HG03442 (cell line): Measurements from ENCODE around the gene ATP13A4.

Experiments used
- ATAC-seq: cut with Tn5 transposase; IDR thresholded peaks from one replicate; pipeline ENCODE4 v1.9.1; 2021; ENCODE audit warnings: mild to moderate bottlenecking, moderate library complexity; ENCODE audit not compliant: unreplicated experiment

Gene ATP13A4

GRCh38 chr3:193407688-193408087, 147.0 kb downstream of the ATP13A4 start:
- ATAC-seq, result no peak

GRCh38 chr3:193407112-193407511, 147.6 kb downstream of the ATP13A4 start:
- no peak for ATAC-seq

GRCh38 chr3:193403307-193403706, 151.4 kb downstream of the ATP13A4 start:
- no peak for ATAC-seq

DNA sequence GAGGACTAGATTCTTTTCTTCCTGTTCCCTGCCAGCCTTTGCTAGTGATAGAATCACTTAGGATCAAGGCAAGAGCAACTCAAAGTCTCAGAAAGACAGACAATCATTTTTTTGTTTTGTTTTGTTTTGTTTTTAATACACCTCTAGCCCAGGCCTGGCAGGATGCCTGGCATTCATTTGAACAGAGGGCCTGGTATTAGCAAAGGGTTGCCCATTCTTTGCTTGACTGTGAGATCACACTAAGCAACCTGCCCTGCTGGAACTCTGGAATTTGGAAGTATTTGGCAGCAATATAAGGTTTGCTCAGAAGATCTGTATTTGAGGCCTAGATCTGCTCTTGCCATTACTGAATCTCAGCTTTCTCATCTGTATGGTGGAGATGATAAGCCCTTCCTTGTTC, 154.4 kb downstream of the ATP13A4 start:
- ATAC-seq, result no peak

DNA sequence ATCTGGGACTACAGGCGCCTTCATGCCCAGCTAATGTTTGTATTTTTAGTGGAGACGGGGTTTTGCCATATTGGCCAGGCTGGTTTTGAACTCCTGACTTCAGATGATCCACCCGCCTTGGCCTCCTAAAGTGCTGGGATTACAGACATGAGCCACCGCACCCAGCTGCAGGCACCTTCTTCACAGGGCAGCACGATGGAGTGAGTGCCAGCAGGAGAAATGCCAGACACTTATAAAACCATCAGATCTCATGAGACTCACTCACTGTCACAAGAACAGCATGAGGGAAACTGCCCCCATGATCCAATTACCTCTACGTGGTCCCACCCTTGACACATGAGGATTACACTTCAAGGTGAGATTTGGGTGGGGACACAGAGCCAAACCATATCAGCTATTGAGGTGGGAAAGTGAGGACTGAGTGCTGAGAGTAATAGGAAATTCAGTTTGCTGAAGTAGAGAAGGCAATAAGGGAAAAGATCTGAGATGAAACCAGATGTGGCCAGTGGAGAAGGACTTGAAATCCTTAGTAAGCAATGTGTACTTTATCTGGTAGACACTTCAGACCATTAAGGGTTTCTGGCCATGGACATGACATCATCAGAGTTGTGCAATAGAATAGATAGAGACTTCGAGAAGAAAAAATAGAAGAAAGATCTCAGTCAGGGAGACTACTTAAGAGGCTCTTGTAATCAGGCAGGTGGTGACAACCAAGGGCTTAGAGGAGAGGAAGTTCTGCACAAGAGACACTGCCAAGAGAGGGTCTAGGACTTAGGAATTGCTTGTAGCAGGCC, 158.0 kb downstream of the ATP13A4 start:
- no peak for ATAC-seq

GRCh38 chr3:193391902-193392301, 162.8 kb downstream of the ATP13A4 start:
- ATAC-seq, result no peak

DNA sequence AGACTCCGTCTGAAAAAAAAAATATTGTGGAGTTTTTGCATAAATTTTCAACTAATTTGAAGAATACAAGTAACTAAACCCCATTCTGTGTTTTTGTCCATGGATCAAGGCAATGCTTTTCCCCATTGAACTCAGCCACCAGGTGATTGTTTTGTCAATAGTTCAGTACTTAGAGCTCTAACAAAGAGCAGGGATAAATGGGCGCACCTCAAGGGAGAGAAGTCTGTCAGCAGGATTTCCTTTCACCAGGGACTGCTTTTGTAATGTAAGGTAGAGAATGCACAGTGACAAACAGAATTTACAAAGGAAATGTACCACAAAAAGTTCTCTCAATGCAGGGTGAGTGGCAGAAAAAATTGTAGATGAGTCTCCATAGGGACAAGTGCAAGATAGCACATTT, 165.4 kb downstream of the ATP13A4 start:
- ATAC-seq, result no peak

GRCh38 chr3:193388361-193388760, 166.3 kb downstream of the ATP13A4 start:
- ATAC-seq, result no peak

- ATAC-seq, result no peak
Observed at GRCh38 chr3:193387596-193387995, 167.1 kb downstream of the ATP13A4 start.

GRCh38 chr3:193378706-193379105, 176.0 kb downstream of the ATP13A4 start, which contains the start of gene ATP13A5:
ATP13A5 (minus strand) TSS chr3:193378753; CDS start chr3:193378725, 28 bp downstream.
- no peak for ATAC-seq

DNA sequence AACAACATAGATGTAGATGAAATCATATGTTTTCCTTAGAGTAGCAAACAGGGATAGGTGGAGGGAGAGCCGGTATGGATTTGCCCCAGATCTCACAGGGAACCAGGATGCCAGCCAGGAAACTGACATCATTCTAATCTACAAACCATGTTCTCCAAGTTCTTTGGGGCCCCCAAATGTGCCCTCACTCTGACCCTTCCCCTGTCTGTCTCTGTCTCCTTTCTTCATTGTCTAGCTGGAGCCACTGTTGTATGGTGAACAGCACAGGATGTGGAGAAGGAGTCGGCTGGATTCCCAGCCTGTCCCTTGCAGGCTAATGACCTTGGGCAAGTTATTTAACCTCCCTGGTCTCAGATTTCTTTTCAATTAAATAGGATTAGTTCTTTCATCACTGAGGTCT, 177.1 kb downstream of the ATP13A4 start:
- no peak for ATAC-seq

DNA sequence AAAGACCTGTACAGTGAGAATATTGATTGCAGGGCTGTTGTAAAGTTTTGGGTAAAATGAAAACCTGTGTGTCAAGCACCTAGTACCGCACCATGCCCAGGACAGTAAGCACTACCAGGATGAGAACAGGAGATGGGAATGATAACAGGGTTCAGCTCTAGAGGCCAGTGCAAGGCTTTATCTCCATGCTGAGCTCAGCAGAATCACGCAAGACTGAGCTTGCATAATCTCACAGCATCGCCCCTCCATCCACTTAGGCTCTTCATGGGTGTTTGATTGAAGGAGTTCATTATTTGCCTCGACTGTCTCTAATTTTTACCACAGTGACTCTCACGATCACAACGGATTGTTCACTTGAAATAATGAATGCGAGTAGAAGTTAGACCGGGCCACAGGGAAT, 179.1 kb downstream of the ATP13A4 start:
- no peak for ATAC-seq

- ATAC-seq, result peak; percentile 65
Observed at GRCh38 chr3:193372783-193373182, 181.9 kb downstream of the ATP13A4 start.

GRCh38 chr3:193367868-193368267, 186.8 kb downstream of the ATP13A4 start:
- ATAC-seq, result no peak

DNA sequence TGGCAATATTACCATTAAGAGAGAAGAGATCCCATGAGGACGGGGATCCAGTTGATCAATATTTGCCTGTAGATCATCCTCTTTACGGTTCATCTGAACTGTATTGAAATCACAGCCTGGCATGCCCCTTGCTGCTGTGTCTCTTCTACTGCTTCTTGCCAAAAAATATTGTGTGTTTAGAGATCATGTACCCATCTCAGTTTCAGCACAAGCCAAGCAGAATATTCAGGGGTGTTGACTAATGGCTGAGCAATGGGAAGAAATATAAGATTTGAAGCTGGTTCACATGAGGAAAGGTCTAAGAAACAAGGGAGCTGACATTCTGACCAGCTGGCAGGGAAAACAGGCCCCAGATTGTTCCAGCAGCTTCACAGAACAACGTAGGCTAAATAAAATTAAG, 197.4 kb downstream of the ATP13A4 start:
- no peak for ATAC-seq

DNA sequence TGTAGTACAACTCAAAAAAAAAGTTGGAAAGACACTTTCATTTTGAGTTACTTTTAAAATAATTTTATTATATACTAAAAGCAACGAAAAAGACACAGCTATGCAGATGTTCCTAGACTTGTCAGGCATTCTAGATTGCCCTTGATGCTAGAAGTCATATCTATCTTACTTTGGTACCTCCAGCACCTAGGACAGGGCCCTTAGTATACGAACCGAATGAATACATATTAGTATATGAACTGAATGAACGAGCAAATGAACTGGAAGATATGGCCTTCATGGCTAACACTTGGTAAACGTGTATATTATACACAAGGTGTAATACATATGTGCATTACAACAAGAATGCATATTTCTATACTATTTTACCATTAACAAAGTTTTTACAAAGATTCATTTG, 200.3 kb downstream of the ATP13A4 start:
- no peak for ATAC-seq
